Smooth muscle cell of the pulmonary artery (primary cell): ENCODE results near the gene SETD2. TPM values are rescaled to one million over a fixed set of nuclear protein-coding genes. Genes with fewer than 3 reads are reported as not detected.

Experiments
- total RNA-seq: library from RNA; depleted of rRNA; stranded (reverse); fragments of >200 nt; gene quantifications from 2 replicates; pipeline ENCODE4 v1.2.3, GENCODE V29; 2014

SETD2 gene
- total RNA-seq = 32.1 and 34.9 TPM in 2 replicates

GRCh38 chr3:47164007-47164881 lies at the start of gene SETD2:
TSS of gene SETD2 (minus strand) at chr3:47164113. CDS start at chr3:47163924, 189 bp downstream.

GRCh38 chr3:46978985-46979944 lies 184.6 kb downstream of the SETD2 start, which contains the start of gene NBEAL2:
TSS of gene NBEAL2 (plus strand) at chr3:46979666. CDS start at chr3:46979862, 196 bp downstream.

GRCh38 chr3:46976326-46977190 lies 187.4 kb downstream of the SETD2 start, which contains the start of gene CCDC12:
TSS of gene CCDC12 (minus strand) at chr3:46976745. CDS start at chr3:46976732, 13 bp downstream.

Other genes with a start within 250 kb of the SETD2 start
- 15.2 and 16.0 TPM in 2 replicates for gene CCDC12, start 187.4 kb downstream of the SETD2 start, total RNA-seq
- gene NBEAL2, start 184.4 kb downstream of the SETD2 start, total RNA-seq = 3.3 and 8.0 TPM in 2 replicates
- gene KIF9, start 118.7 kb upstream of the SETD2 start, total RNA-seq = 3.0 and 3.4 TPM in 2 replicates
- gene KLHL18, start 118.8 kb upstream of the SETD2 start, total RNA-seq = 22.9 and 26.6 TPM in 2 replicates
- 31.1 and 37.2 TPM in 2 replicates for gene PTPN23, start 216.9 kb upstream of the SETD2 start, total RNA-seq